ENCODE measurements around the gene LRRC45. TPM values are rescaled to one million over a fixed set of nuclear protein-coding genes. Genes with fewer than 3 reads are reported as not detected.

The LRRC45 gene
- total and polyA plus RNA-seq, 2 of the 4 experiments (the other 2 are of a cell fraction): 7.2 to 10.2 TPM

GRCh38 chr17:82035956-82036633 is 13.0 kb downstream of the LRRC45 start:
- no peak overlapping the region for H3K4ac ChIP-seq (ENCODE audit: low read depth, low read length)
- H3K18ac ChIP-seq (ENCODE audit: low read depth, low read length): no peak overlapping the region
- no peaks in the 10 kb centered on the region for H3K27me3 ChIP-seq (ENCODE audit: control insufficient read depth, insufficient read depth, low read length)
- CTCF ChIA-PET: interaction anchor here (1.7 kb wide), 1 partner anchor 16 kb away, joined by 5 read pairs; no protein-coding TSS in a partner anchor
- H2BK120ac ChIP-seq (ENCODE audit: low read depth, low read length): no peak overlapping the region
- intact Hi-C loops (cut with micrococcal nuclease): loop anchor here (2.0 to 10.0 kb wide), 2 partner anchors 63 to 289 kb away; partner anchors contain the start of gene FASN
- H3K36me3 ChIP-seq (ENCODE audit: control insufficient read depth, insufficient read depth, low read length): no peaks in the 10 kb centered on the region
- no peak overlapping the region; the same call in 1 of the 2 replicates for H3K4me3 ChIP-seq (ENCODE audit: insufficient read depth, low read depth, low read length)
- H4K8ac ChIP-seq (ENCODE audit: low read depth in 2 of 2, low read length in 2 of 2): no peak overlapping the region
- H3K4me1 ChIP-seq (ENCODE audit: control insufficient read depth, insufficient read depth, low read length): peaks cover 11% of the 10 kb centered on the region
- H3K23ac ChIP-seq (ENCODE audit: low read depth, low read length): no peak overlapping the region
- DNase-seq: no peak
- H2BK20ac ChIP-seq (ENCODE audit: low read depth, low read length): no peak overlapping the region
- no peak for ATAC-seq (ENCODE audit: low read depth)
- POLR2A ChIA-PET (ENCODE audit: unreplicated experiment): no interaction called here
- dilution Hi-C loops (cut with HindIII; ENCODE audit: low sequenced_read_pairs, unreplicated experiment): no loop called here
- H3K9me3 ChIP-seq (ENCODE audit: control insufficient read depth, insufficient read depth, low read length): no peaks in the 10 kb centered on the region
- H2AFZ ChIP-seq (replicated peaks; ENCODE audit: low read length, poor library complexity): no peak overlapping the region
- H3K56ac ChIP-seq (ENCODE audit: extremely low read depth, insufficient read depth, low read length): no peak overlapping the region
- peak overlapping the region; percentile 61 for H2AK9ac ChIP-seq (replicated peaks; ENCODE audit: low read depth, low read length, poor library complexity)
- 0 out of 2 replicates have a peak, but pooled peaks cover 7% of the 10 kb centered on the region for H3K9me1 ChIP-seq (ENCODE audit: insufficient read depth, low read length)
- no peak overlapping the region for H3K27ac ChIP-seq (ENCODE audit: insufficient read depth, low read length)
- no peak overlapping the region for H4K5ac ChIP-seq (ENCODE audit: low read depth, low read length)
- no peak overlapping the region for H3K14ac ChIP-seq (replicated peaks; ENCODE audit: low read depth, low read length)
- peak overlapping the region; percentile 61 for H3K9ac ChIP-seq (ENCODE audit: low read depth, low read length)
- H3K4me2 ChIP-seq (ENCODE audit: low read depth, low read length): peak overlapping the region; percentile 94
- H3K79me1 ChIP-seq (ENCODE audit: low read depth in 1 of 2, low read length in 2 of 2): peaks cover 7 to 12% of the 10 kb centered on the region in 2 experiments
- no peak overlapping the region; the same call in 1 of the 2 replicates for H2AK5ac ChIP-seq (ENCODE audit: low read depth, low read length)
- BruUV-seq (replicated peaks): TSS peak; percentile 57
- TF ChIP-seq MAFK (IDR thresholded peaks at IDR 0.05; ENCODE audit: low read depth, low read length) (no peak), RFX5 (IDR thresholded peaks at IDR 0.05; ENCODE audit: low read depth, low read length) (no peak), POLR2A (IDR thresholded peaks at IDR 0.05; ENCODE audit: low read depth, low read length) (no peak), RAD21 (IDR thresholded peaks at IDR 0.05; ENCODE audit: low read length) (no peak), RCOR1 (IDR thresholded peaks at IDR 0.05; ENCODE audit: insufficient replicate concordance, low read length) (no peak), MAZ (IDR thresholded peaks at IDR 0.05; ENCODE audit: borderline replicate concordance, low read depth, low read length) (no peak), ELK1 (IDR thresholded peaks at IDR 0.05; ENCODE audit: borderline replicate concordance, low read depth, low read length) (no peak), CHD1 (IDR thresholded peaks at IDR 0.05; ENCODE audit: low read depth, low read length) (no peak), NFE2L2 (IDR thresholded peaks at IDR 0.05; ENCODE audit: low read depth, low read length) (no peak), CTCF (conservative IDR thresholded peaks at IDR 0.05; ENCODE audit: low read depth, low read length) (no peak), MXI1 (IDR thresholded peaks at IDR 0.05; ENCODE audit: borderline replicate concordance, low read depth, low read length) (no peak)
- H2BK15ac ChIP-seq (ENCODE audit: low read depth, low read length): no peak overlapping the region
- H4K91ac ChIP-seq (ENCODE audit: insufficient read depth, low read depth, low read length): no peak overlapping the region
- no peak overlapping the region for H2BK5ac ChIP-seq (ENCODE audit: low read depth, low read length, poor library complexity, severe bottlenecking)
- WGBS, 2 experiments (ENCODE audit: extremely low coverage in 2 of 2, insufficient read length in 1 of 2): 96% methylated on average over 6 of the region's 20 CpGs; no CpG with 5 or more reads in 1 of the 2 experiments
- in situ Hi-C loops (cut with MboI; ENCODE audit: low sequenced_read_pairs): no loop called here
- peaks cover 5% of the 10 kb centered on the region for H4K20me1 ChIP-seq (ENCODE audit: insufficient read depth, low read length)

Data from IMR-90 (cell line).